Activated naive CD8-positive, alpha-beta T cell treated with anti-CD3 and anti-CD28 coated beads, Interleukin-2, amount 10 ng/mL, durations not matched to agents 7 days and 5 days (primary cell): ENCODE results near the gene KRTAP21-1. TPM values are rescaled to one million over a fixed set of nuclear protein-coding genes. Genes with fewer than 3 reads are reported as not detected.
A peak's percentile ranks its signal among the peaks of the same experiment; 100 is the strongest.
"Not testable (repeated sequence)": the region's sequence is repeated elsewhere in the genome, so short reads cannot be mapped to it uniquely, and the experiment has no call there.

Source experiments
- ATAC-seq: fragments of 150-1000 bp; cut with Tn5 transposase; one replicate; pipeline ENCODE4 v1.10.0; 2021; ENCODE audit warnings: low read depth, moderate library complexity
- POLR2A ChIA-PET: fragments of 350-600 bp; sonication (Branson Sonifier 250); formaldehyde crosslinking; loops from one replicate; lab custom pipeline; 2021; ENCODE audit warnings: antibody characterized with exemption; lab: Charles Lee
- DNase-seq: peaks from one replicate; pipeline ENCODE4 v3.0.0; 2021
- H3K27ac Mint-ChIP-seq: one replicate; pipeline ENCODE4 v1.8.0; 2022; ENCODE audit warnings: mild to moderate bottlenecking, mixed read lengths
- H3K27me3 Mint-ChIP-seq: one replicate; pipeline ENCODE4 v1.8.0; 2022; ENCODE audit warnings: mild to moderate bottlenecking, moderate library complexity, mixed read lengths
- H3K36me3 Mint-ChIP-seq: one replicate; pipeline ENCODE4 v1.8.0; 2021; ENCODE audit warnings: mild to moderate bottlenecking, mixed read lengths
- H3K4me1 Mint-ChIP-seq: one replicate; pipeline ENCODE4 v1.8.0; 2021; ENCODE audit warnings: mixed read lengths
- H3K4me3 Mint-ChIP-seq: one replicate; pipeline ENCODE4 v1.8.0; 2022; ENCODE audit warnings: mild to moderate bottlenecking, moderate library complexity, mixed read lengths
- H3K9me3 Mint-ChIP-seq: one replicate; pipeline ENCODE4 v1.8.0; 2021; ENCODE audit warnings: mixed read lengths
- total RNA-seq, 2 experiments: library from RNA; stranded (reverse); gene quantifications; one replicate each; pipeline ENCODE4 v1.2.3, GENCODE V29; 2021

The KRTAP21-1 gene
- not detected for total RNA-seq

GRCh38 chr21:30755328-30755727, at the start of gene KRTAP21-1:
TSS of gene KRTAP21-1 (minus strand) at chr21:30755428. CDS start at chr21:30755378, 50 bp downstream.
- DNase-seq, H3K27ac Mint-ChIP-seq, POLR2A ChIA-PET, ATAC-seq, H3K4me1 Mint-ChIP-seq, H3K27me3 Mint-ChIP-seq, H3K9me3 Mint-ChIP-seq, H3K4me3 Mint-ChIP-seq, H3K36me3 Mint-ChIP-seq: not testable (repeated sequence)

- no peaks in the 10 kb centered on the region for H3K36me3 Mint-ChIP-seq
- ATAC-seq, result no peak
- H3K4me3 Mint-ChIP-seq, result no peak overlapping the region
- POLR2A ChIA-PET, result no interaction called here
- H3K27me3 Mint-ChIP-seq, result peaks cover 3% of the 10 kb centered on the region
- no peak overlapping the region for H3K27ac Mint-ChIP-seq
- no peaks in the 10 kb centered on the region for H3K4me1 Mint-ChIP-seq
- no peaks in the 10 kb centered on the region for H3K9me3 Mint-ChIP-seq
- DNase-seq, result no peak
Observed at GRCh38 chr21:30800605-30801004, 45.4 kb upstream of the KRTAP21-1 start.

GRCh38 chr21:30793581-30794314, 38.5 kb upstream of the KRTAP21-1 start:
- no peak overlapping the region for H3K27ac Mint-ChIP-seq
- POLR2A ChIA-PET, result no interaction called here
- H3K27me3 Mint-ChIP-seq, result peaks cover 3% of the 10 kb centered on the region
- H3K9me3 Mint-ChIP-seq, result no peaks in the 10 kb centered on the region
- DNase-seq (no peak), ATAC-seq (no peak)
- H3K36me3 Mint-ChIP-seq, result no peaks in the 10 kb centered on the region
- H3K4me3 Mint-ChIP-seq, result no peak overlapping the region
- H3K4me1 Mint-ChIP-seq, result no peaks in the 10 kb centered on the region

- H3K4me1 Mint-ChIP-seq, result no peaks in the 10 kb centered on the region
- peaks cover 2% of the 10 kb centered on the region for H3K27me3 Mint-ChIP-seq
- no peak overlapping the region for H3K4me3 Mint-ChIP-seq
- POLR2A ChIA-PET, result no interaction called here
- no peak overlapping the region for H3K27ac Mint-ChIP-seq
- no peak for DNase-seq
- no peaks in the 10 kb centered on the region for H3K36me3 Mint-ChIP-seq
- H3K9me3 Mint-ChIP-seq, result no peaks in the 10 kb centered on the region
- no peak for ATAC-seq
Observed at GRCh38 chr21:30779249-30779648, 24.0 kb upstream of the KRTAP21-1 start.

GRCh38 chr21:30769724-30770431, 14.7 kb upstream of the KRTAP21-1 start:
- no peak overlapping the region for H3K27ac Mint-ChIP-seq
- no peak for ATAC-seq
- POLR2A ChIA-PET, result no interaction called here
- no peak overlapping the region for H3K4me3 Mint-ChIP-seq
- no peak for DNase-seq
- H3K36me3 Mint-ChIP-seq, result no peaks in the 10 kb centered on the region
- H3K4me1 Mint-ChIP-seq, result no peaks in the 10 kb centered on the region
- no peaks in the 10 kb centered on the region for H3K27me3 Mint-ChIP-seq
- no peaks in the 10 kb centered on the region for H3K9me3 Mint-ChIP-seq

- ATAC-seq, result no peak
- H3K9me3 Mint-ChIP-seq, result no peaks in the 10 kb centered on the region
- POLR2A ChIA-PET, result no interaction called here
- H3K27ac Mint-ChIP-seq, result no peak overlapping the region
- no peak for DNase-seq
- H3K4me3 Mint-ChIP-seq, result no peak overlapping the region
- no peaks in the 10 kb centered on the region for H3K4me1 Mint-ChIP-seq
- no peaks in the 10 kb centered on the region for H3K36me3 Mint-ChIP-seq
- no peaks in the 10 kb centered on the region for H3K27me3 Mint-ChIP-seq
Observed at GRCh38 chr21:30760776-30761175, 5.5 kb upstream of the KRTAP21-1 start.

GRCh38 chr21:30758306-30758705, 3.1 kb upstream of the KRTAP21-1 start:
- POLR2A ChIA-PET, result no interaction called here
- Mint-ChIP-seq H3K9me3 (no peaks in the 10 kb centered on the region), H3K36me3 (no peaks in the 10 kb centered on the region), H3K4me1 (no peaks in the 10 kb centered on the region), H3K27ac (no peak overlapping the region), H3K27me3 (no peaks in the 10 kb centered on the region), H3K4me3 (no peak overlapping the region)
- DNase-seq, result no peak
- no peak for ATAC-seq

GRCh38 chr21:30747159-30747558, 8.1 kb downstream of the KRTAP21-1 start, which contains the start of gene KRTAP21-2:
TSS of gene KRTAP21-2 (minus strand) at chr21:30747259. CDS start at chr21:30747202, 57 bp downstream.
- no peaks in the 10 kb centered on the region for H3K27me3 Mint-ChIP-seq
- H3K4me1 Mint-ChIP-seq, result no peaks in the 10 kb centered on the region
- H3K9me3 Mint-ChIP-seq, result no peaks in the 10 kb centered on the region
- DNase-seq (no peak), ATAC-seq (no peak)
- no peak within 1 kb of the TSS for H3K4me3 Mint-ChIP-seq
- no peaks in the 10 kb centered on the region for H3K36me3 Mint-ChIP-seq
- POLR2A ChIA-PET, result no interaction called here
- H3K27ac Mint-ChIP-seq, result no peak within 1 kb of the TSS

GRCh38 chr21:30740462-30740861, 14.8 kb downstream of the KRTAP21-1 start:
- H3K4me3 Mint-ChIP-seq, result no peak overlapping the region
- H3K36me3 Mint-ChIP-seq, result no peaks in the 10 kb centered on the region
- H3K27ac Mint-ChIP-seq, result no peak overlapping the region
- no peak for DNase-seq
- peaks cover 3% of the 10 kb centered on the region for H3K9me3 Mint-ChIP-seq
- ATAC-seq, result no peak
- H3K4me1 Mint-ChIP-seq, result no peaks in the 10 kb centered on the region
- H3K27me3 Mint-ChIP-seq, result no peaks in the 10 kb centered on the region
- POLR2A ChIA-PET, result no interaction called here

- H3K36me3 Mint-ChIP-seq, result no peaks in the 10 kb centered on the region
- no peaks in the 10 kb centered on the region for H3K9me3 Mint-ChIP-seq
- DNase-seq (no peak), ATAC-seq (no peak)
- H3K4me3 Mint-ChIP-seq, result no peak overlapping the region
- POLR2A ChIA-PET, result no interaction called here
- H3K4me1 Mint-ChIP-seq, result no peaks in the 10 kb centered on the region
- H3K27me3 Mint-ChIP-seq, result peaks cover 7% of the 10 kb centered on the region
- no peak overlapping the region for H3K27ac Mint-ChIP-seq
Observed at GRCh38 chr21:30733026-30733425, 22.2 kb downstream of the KRTAP21-1 start.

GRCh38 chr21:30726726-30727125, 28.5 kb downstream of the KRTAP21-1 start:
- no peak for ATAC-seq
- POLR2A ChIA-PET, result no interaction called here
- H3K4me1 Mint-ChIP-seq, result no peaks in the 10 kb centered on the region
- no peaks in the 10 kb centered on the region for H3K27me3 Mint-ChIP-seq
- H3K4me3 Mint-ChIP-seq, result no peak overlapping the region
- no peak overlapping the region for H3K27ac Mint-ChIP-seq
- DNase-seq, result no peak
- no peaks in the 10 kb centered on the region for H3K36me3 Mint-ChIP-seq
- H3K9me3 Mint-ChIP-seq, result peaks cover 2% of the 10 kb centered on the region

GRCh38 chr21:30719401-30719800, 35.8 kb downstream of the KRTAP21-1 start:
- no peaks in the 10 kb centered on the region for H3K27me3 Mint-ChIP-seq
- H3K4me3 Mint-ChIP-seq, result no peak overlapping the region
- H3K36me3 Mint-ChIP-seq, result no peaks in the 10 kb centered on the region
- H3K4me1 Mint-ChIP-seq, result peaks cover 2% of the 10 kb centered on the region
- DNase-seq, result no peak
- H3K9me3 Mint-ChIP-seq, result peaks cover 2% of the 10 kb centered on the region
- POLR2A ChIA-PET, result no interaction called here
- ATAC-seq, result no peak
- H3K27ac Mint-ChIP-seq, result no peak overlapping the region

GRCh38 chr21:30718239-30718909, 36.9 kb downstream of the KRTAP21-1 start, which contains the start of gene KRTAP21-3:
TSS of gene KRTAP21-3 (minus strand) at chr21:30718777. CDS start at chr21:30718759, 18 bp downstream.
- Mint-ChIP-seq H3K27me3 (no peaks in the 10 kb centered on the region), H3K4me3 (no peak within 1 kb of the TSS), H3K4me1 (peaks cover 2% of the 10 kb centered on the region), H3K36me3 (no peaks in the 10 kb centered on the region), H3K9me3 (peaks cover 5% of the 10 kb centered on the region), H3K27ac (no peak within 1 kb of the TSS)
- DNase-seq, result no peak
- POLR2A ChIA-PET, result no interaction called here
- peak; percentile 63 for ATAC-seq
